Medulla oblongata (tissue), 1 donor: ENCODE results near the gene BMP5.

Source experiments
- DNase-seq: peaks from one replicate; pipeline ENCODE4 v3.0.0-alpha.2; 2015; ENCODE audit errors: extremely low spot score

The BMP5 gene

DNA sequence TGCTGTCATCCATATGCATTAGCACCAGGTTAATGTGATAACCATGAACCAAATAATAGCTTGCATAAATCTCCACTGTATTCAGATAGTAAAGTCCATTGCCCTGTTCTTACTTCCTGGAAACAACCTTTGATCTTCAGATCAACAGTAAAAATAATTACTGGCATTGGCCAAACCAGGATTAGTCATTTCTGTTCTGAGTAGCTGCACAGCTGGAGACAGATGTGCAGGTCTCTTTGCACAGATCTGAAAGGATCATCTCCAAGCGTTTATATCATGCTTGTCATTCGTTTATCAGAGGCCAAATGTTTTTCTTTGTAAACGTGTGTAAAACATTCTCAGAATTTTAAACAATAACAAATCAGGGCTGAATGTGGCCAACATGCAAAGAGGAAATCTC lies 162.0 kb downstream of the BMP5 start:
- no peak for DNase-seq

DNA sequence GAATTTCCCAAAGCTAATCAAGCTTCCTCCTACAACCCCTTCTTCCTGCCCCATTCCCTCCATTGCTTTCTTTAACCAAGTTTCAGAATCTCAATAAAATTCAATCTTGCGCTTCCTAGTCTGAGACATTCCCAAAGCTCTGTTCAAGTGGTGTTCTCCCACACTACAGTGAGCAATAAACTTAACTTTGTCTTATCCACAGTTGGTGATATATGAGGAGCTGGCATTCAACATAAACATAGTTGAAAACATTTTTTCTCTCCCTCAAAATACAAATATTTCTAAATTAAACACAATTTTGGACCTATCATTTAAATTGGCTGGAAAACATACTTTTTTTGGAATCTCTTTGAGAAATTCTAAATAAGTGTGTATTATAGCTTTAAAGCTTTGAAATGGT lies 166.7 kb downstream of the BMP5 start:
- no peak for DNase-seq

- no peak for DNase-seq
Observed at GRCh38 chr6:55705451-55706440, 169.6 kb downstream of the BMP5 start.

- DNase-seq, result no peak
Observed at GRCh38 chr6:55704421-55704820, 171.0 kb downstream of the BMP5 start.
